B cell (primary cell): ENCODE results near the gene ZNF415. TPM values are rescaled to one million over a fixed set of nuclear protein-coding genes. Genes with fewer than 3 reads are reported as not detected.

ENCODE experiments used
- ATAC-seq: fragments of 200-7000 bp; cut with Tn5 transposase; one replicate; pipeline ENCODE4 v1.10.0; 2021; ENCODE audit warnings: low read depth, mild to moderate bottlenecking, moderate number of reproducible peaks, moderate library complexity
- CTCF ChIA-PET: fragments of 350-600 bp; sonication (Branson Sonifier 250); formaldehyde crosslinking; loops from one replicate; lab custom pipeline; 2021; ENCODE audit warnings: antibody characterized with exemption, inconsistent platforms; lab: Charles Lee
- POLR2A ChIA-PET: fragments of 350-600 bp; sonication (Branson Sonifier 250); formaldehyde crosslinking; loops from one replicate; lab custom pipeline; 2021; ENCODE audit warnings: antibody characterized with exemption; lab: Charles Lee
- DNase-seq: peaks from one replicate; pipeline ENCODE4 v3.0.0; 2013
- H2AFZ ChIP-seq: 2 replicates; pipeline ENCODE4 v1.6.1; 2012; ENCODE audit warnings: mild to moderate bottlenecking, low read depth, low read length; ENCODE audit not compliant: insufficient read depth, poor library complexity, severe bottlenecking
- H3K27ac ChIP-seq, 2 donors: 1 replicate in 1 of 2; 2 replicates in 1 of 2; pipeline ENCODE4 v1.5.1; 2012 to 2013; ENCODE audit warnings: low read length in 2 of 2, mild to moderate bottlenecking in 2 of 2, moderate library complexity in 1 of 2
- H3K27me3 ChIP-seq, 4 experiments: fragments of 200-600 bp in 1 of 4; sonication (generic) in 1 of 4; replicated peaks in 1 of 4; 1 replicate in 2 of 4; 2 replicates in 2 of 4; pipeline versions ENCODE4 v1.6.1 to v1.7.0; 2013 to 2016; ENCODE audit warnings: low read length in 3 of 4, mild to moderate bottlenecking in 2 of 4, mixed read lengths in 1 of 4, moderate library complexity in 1 of 4; ENCODE audit not compliant: insufficient read depth in 4 of 4, control insufficient read depth in 3 of 4; ENCODE audit errors: control extremely low read depth in 1 of 4
- H3K36me3 ChIP-seq, 2 experiments: replicated peaks in 1 of 2; 1 replicate in 1 of 2; 2 replicates in 1 of 2; pipeline versions ENCODE4 v1.6.1 to v1.7.1; 2013; ENCODE audit warnings: low read length in 1 of 2; ENCODE audit not compliant: insufficient read depth in 2 of 2, control insufficient read depth in 1 of 2; ENCODE audit errors: control extremely low read depth in 1 of 2, extremely low read depth in 1 of 2
- H3K4me1 ChIP-seq, 2 donors: fragments of 200-600 bp in 1 of 2; sonication (generic) in 1 of 2; 1 replicate in 1 of 2; 2 replicates in 1 of 2; pipeline versions ENCODE4 v1.5.1 to v1.6.1; 2013 to 2017; ENCODE audit warnings: low read length in 2 of 2; ENCODE audit not compliant: control insufficient read depth in 2 of 2, insufficient read depth in 2 of 2
- H3K4me2 ChIP-seq: replicated peaks from 2 replicates; pipeline ENCODE3; 2012; ENCODE audit warnings: mild to moderate bottlenecking, low read depth, low read length; ENCODE audit not compliant: poor library complexity, severe bottlenecking
- H3K4me3 ChIP-seq, 5 experiments: fragments of 200-600 bp in 1 of 5; sonication (generic) in 1 of 5; 1 replicate in 3 of 5; 2 replicates in 2 of 5; pipeline versions ENCODE4 v1.5.1 to v1.7.0; 2011 to 2016; ENCODE audit warnings: low read length in 4 of 5, mild to moderate bottlenecking in 4 of 5, low read depth in 2 of 5, control low read depth in 1 of 5, moderate library complexity in 1 of 5; ENCODE audit not compliant: insufficient read depth in 1 of 5; ENCODE audit errors: control extremely low read depth in 1 of 5, extremely low read depth in 1 of 5
- H3K79me2 ChIP-seq: fragments of 200-600 bp; sonication (generic); one replicate; pipeline ENCODE4 v1.6.0; 2016; ENCODE audit warnings: low read length; ENCODE audit not compliant: control insufficient read depth, insufficient read depth
- H3K9ac ChIP-seq: fragments of 200-600 bp; sonication (generic); 2 replicates; pipeline ENCODE4 v1.6.1; 2017; ENCODE audit warnings: mild to moderate bottlenecking, low read length, moderate library complexity
- H3K9me3 ChIP-seq, 3 donors: one replicate each; pipeline versions ENCODE4 v1.6.1 to v1.7.1; 2013; ENCODE audit warnings: low read length in 2 of 3; ENCODE audit not compliant: control insufficient read depth in 2 of 3, insufficient read depth in 1 of 3; ENCODE audit errors: control extremely low read depth in 1 of 3
- H4K20me1 ChIP-seq: 2 replicates; pipeline ENCODE4 v1.6.0; 2012; ENCODE audit warnings: mild to moderate bottlenecking, low read length; ENCODE audit not compliant: insufficient read depth, control insufficient read depth, poor library complexity, severe bottlenecking
- H3K27ac Mint-ChIP-seq: one replicate; pipeline ENCODE4 v1.8.0; 2021; ENCODE audit warnings: mixed read lengths
- H3K27me3 Mint-ChIP-seq: one replicate; pipeline ENCODE4 v1.8.0; 2021; ENCODE audit warnings: mixed read lengths
- H3K4me1 Mint-ChIP-seq: one replicate; pipeline ENCODE4 v1.8.0; 2021; ENCODE audit warnings: mixed read lengths
- H3K4me3 Mint-ChIP-seq: one replicate; pipeline ENCODE4 v1.8.0; 2021; ENCODE audit warnings: mixed read lengths
- H3K9me3 Mint-ChIP-seq: one replicate; pipeline ENCODE4 v1.8.0; 2022; ENCODE audit warnings: mixed read lengths; ENCODE audit not compliant: insufficient read depth
- EZH2 ChIP-seq: IDR thresholded peaks from 2 replicates; pipeline ENCODE4 v1.6.1; 2012; ENCODE audit warnings: borderline replicate concordance, low read depth, mild to moderate bottlenecking, moderate library complexity, low read length; ENCODE audit not compliant: insufficient read depth, poor library complexity, severe bottlenecking
- WGBS: methylation state at CpG from one replicate; pipeline ENCODE4 v1.1.5; 2013; ENCODE audit warnings: missing lambda C conversion rate; ENCODE audit not compliant: insufficient coverage; 5-methylcytosine and 5-hydroxymethylcytosine counted together
- intact Hi-C: fragments of 100-400 bp; cut with micrococcal nuclease; formaldehyde crosslinking; loops from one replicate; pipeline ENCODE4 v1.10.0; 2022
- polyA minus RNA-seq: library from RNA; depleted of rRNA, polyadenylated mRNA; stranded (reverse); fragments of >200 nt; gene quantifications from 2 replicates; pipeline ENCODE4 v1.2.3, GENCODE V29; 2012
- polyA plus RNA-seq: library from polyadenylated mRNA; depleted of rRNA; stranded (reverse); fragments of >200 nt; gene quantifications from 2 replicates; pipeline ENCODE4 v1.2.3, GENCODE V29; 2012
- total RNA-seq, 2 donors: library from RNA; stranded (reverse); fragments of 120-200 nt in 1 of 2; gene quantifications; 1 replicate in 1 of 2; 2 replicates in 1 of 2; pipeline versions ENCODE4 v1.2.3 to v1.2.4, GENCODE V29; 2013 to 2022
- TF ChIP-seq, protein P1 (sequence below): fragments of 200-600 bp; IDR thresholded peaks from one replicate; pipeline ENCODE4 v1.8.0; 2022; ENCODE audit warnings: antibody characterized with exemption, mild to moderate bottlenecking

ZNF415 gene
- total RNA-seq (6.7 and 8.2 TPM in 2 replicates), polyA plus RNA-seq (4.2 and 4.5 TPM in 2 replicates), polyA minus RNA-seq (4.1 and 5.0 TPM in 2 replicates)
- total RNA-seq (2013), result 6.2 TPM

DNA sequence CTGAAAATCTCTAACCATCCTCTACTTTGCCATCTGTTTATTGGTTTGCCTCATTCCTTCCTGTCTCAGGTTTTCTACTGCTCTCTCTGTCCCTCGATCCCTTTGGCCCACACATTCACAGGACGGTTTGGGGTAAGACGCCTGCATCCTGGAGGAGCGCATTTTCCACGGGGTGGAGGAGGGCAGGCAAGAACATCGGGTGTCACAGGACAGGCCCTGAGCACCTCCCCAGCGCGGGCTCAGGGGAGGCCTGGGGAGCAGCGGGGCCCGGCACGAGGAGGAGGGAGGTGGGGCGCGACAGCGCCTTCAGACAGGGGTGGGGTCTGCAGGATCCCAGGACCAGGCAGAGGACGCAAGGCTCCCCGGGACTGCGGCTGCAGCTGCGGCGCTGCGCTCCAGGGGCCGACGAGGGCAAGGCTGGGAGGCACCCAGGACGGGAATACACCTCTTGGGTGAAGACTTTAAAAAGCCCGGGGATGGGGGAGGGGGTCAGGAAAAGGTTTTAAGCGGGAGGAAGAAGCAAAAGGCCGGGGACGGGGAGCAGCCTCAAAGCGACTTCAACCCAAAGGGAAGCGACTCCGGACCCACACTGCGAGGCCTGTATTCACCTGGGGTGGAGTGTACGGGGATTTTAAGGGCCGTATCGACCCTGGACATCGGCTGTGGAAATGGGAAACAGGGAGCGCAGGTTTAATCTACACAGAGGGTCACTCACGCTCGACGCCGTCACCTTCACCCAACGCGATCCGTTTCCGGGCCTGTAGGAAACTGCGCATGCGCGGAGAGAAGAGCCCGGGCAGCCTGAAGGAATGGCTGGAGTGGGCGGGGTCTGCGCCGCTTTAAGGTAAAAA is at the start of gene ZNF415:
TSS of gene ZNF415 (minus strand) at position 770 of the 851 bp plus-strand sequence. CDS start 10,234 bp downstream, outside the sequence.
- H3K4me3 Mint-ChIP-seq, result peak within 1 kb of the TSS; percentile 94
- Histone ChIP-seq H3K9ac (peak within 1 kb of the TSS; percentile 74), H3K79me2 (peaks cover 25% of the 10 kb centered on the region), H3K36me3 (no peaks in the 10 kb centered on the region), H3K4me2 (peak within 1 kb of the TSS; percentile 88), H3K9me3 (peaks cover 7 to 43% (median 19%) of the 10 kb centered on the region in 3 donors), H3K27ac (peak within 1 kb of the TSS; percentile 16 to 69), H2AFZ (peak within 1 kb of the TSS; percentile 83), H4K20me1 (no peaks in the 10 kb centered on the region), H3K27me3 (peaks cover 0 to 5% (median 0%) of the 10 kb centered on the region in 4 experiments), H3K4me3 (peak within 1 kb of the TSS; percentile 53 to 89 (median 75)), H3K4me1 (peaks cover 10 to 11% of the 10 kb centered on the region in 2 donors)
- H3K27me3 Mint-ChIP-seq, result no peaks in the 10 kb centered on the region
- CTCF ChIA-PET, result no interaction called here
- peaks cover 17% of the 10 kb centered on the region for H3K9me3 Mint-ChIP-seq
- 7% methylated on average over 48 of the region's 51 CpGs for WGBS
- intact Hi-C loops, result loop anchor here (2.0 kb wide), 1 partner anchor 30 kb away; the partner anchor contains the start of gene ZNF160
- POLR2A ChIA-PET, result no interaction called here
- DNase-seq, result peak; percentile 83
- peaks cover 17% of the 10 kb centered on the region for H3K4me1 Mint-ChIP-seq
- peak; percentile 87 for ATAC-seq
- TF ChIP-seq EZH2, result no peak
- TF ChIP-seq, protein P1, sequence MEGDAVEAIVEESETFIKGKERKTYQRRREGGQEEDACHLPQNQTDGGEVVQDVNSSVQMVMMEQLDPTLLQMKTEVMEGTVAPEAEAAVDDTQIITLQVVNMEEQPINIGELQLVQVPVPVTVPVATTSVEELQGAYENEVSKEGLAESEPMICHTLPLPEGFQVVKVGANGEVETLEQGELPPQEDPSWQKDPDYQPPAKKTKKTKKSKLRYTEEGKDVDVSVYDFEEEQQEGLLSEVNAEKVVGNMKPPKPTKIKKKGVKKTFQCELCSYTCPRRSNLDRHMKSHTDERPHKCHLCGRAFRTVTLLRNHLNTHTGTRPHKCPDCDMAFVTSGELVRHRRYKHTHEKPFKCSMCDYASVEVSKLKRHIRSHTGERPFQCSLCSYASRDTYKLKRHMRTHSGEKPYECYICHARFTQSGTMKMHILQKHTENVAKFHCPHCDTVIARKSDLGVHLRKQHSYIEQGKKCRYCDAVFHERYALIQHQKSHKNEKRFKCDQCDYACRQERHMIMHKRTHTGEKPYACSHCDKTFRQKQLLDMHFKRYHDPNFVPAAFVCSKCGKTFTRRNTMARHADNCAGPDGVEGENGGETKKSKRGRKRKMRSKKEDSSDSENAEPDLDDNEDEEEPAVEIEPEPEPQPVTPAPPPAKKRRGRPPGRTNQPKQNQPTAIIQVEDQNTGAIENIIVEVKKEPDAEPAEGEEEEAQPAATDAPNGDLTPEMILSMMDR, result no peak
- H3K27ac Mint-ChIP-seq, result peak within 1 kb of the TSS; percentile 74

GRCh38 chr19:53182202-53182601 is 49.5 kb upstream of the ZNF415 start:
- Mint-ChIP-seq H3K4me1 (peaks cover 12% of the 10 kb centered on the region), H3K27ac (no peak overlapping the region), H3K4me3 (no peak overlapping the region), H3K27me3 (no peaks in the 10 kb centered on the region), H3K9me3 (peaks cover 3% of the 10 kb centered on the region)
- ChIA-PET POLR2A (no interaction called here), CTCF (interaction anchor here (1.5 kb wide), 1 partner anchor 13 kb away, joined by 4 read pairs; no protein-coding TSS in a partner anchor)
- H3K4me2 ChIP-seq, result no peak overlapping the region
- H3K4me1 ChIP-seq, result peaks cover 4 to 5% of the 10 kb centered on the region in 2 donors
- H3K27me3 ChIP-seq, result no peaks in the 10 kb centered on the region
- no peak overlapping the region for H2AFZ ChIP-seq
- TF ChIP-seq, protein P1, result no peak
- TF ChIP-seq EZH2, result no peak
- H3K9ac ChIP-seq, result no peak overlapping the region
- H4K20me1 ChIP-seq, result no peaks in the 10 kb centered on the region
- H3K36me3 ChIP-seq, result peaks cover 4 to 10% of the 10 kb centered on the region in 2 experiments
- no peak overlapping the region for H3K27ac ChIP-seq
- intact Hi-C loops, result no loop called here
- ATAC-seq, result no peak
- 93% methylated on average over 10 of the region's 10 CpGs for WGBS
- DNase-seq, result no peak
- peaks cover 4 to 59% (median 19%) of the 10 kb centered on the region in 3 donors for H3K9me3 ChIP-seq
- no peaks in the 10 kb centered on the region for H3K79me2 ChIP-seq
- H3K4me3 ChIP-seq, result no peak overlapping the region
